DND-41 (cell line): ENCODE measurements around the gene HIC1.

ENCODE experiments used
- ATAC-seq: fragments of 200-7000 bp; cut with Tn5 transposase; 3 replicates; pipeline ENCODE4 v1.9.1; 2021; ENCODE audit warnings: low read depth; ENCODE audit not compliant: insufficient read depth
- DNase-seq: peaks from one replicate; pipeline ENCODE4 v3.0.0-alpha.2; 2020
- H2AFZ ChIP-seq: 2 replicates; pipeline ENCODE4 v1.6.0; 2012; ENCODE audit warnings: low read depth, low read length
- H3K27ac ChIP-seq: 2 replicates; pipeline ENCODE4 v1.5.1; 2012; ENCODE audit warnings: low read length, inconsistent platforms
- H3K27me3 ChIP-seq: fragments of 200-600 bp; sonication (generic); 2 replicates; pipeline ENCODE4 v1.6.0; 2012; ENCODE audit warnings: low read length, mild to moderate bottlenecking, inconsistent platforms; ENCODE audit not compliant: insufficient read depth, poor library complexity
- H3K36me3 ChIP-seq: 2 replicates; pipeline ENCODE4 v1.5.1; 2012; ENCODE audit warnings: low read length, inconsistent platforms; ENCODE audit not compliant: insufficient read depth
- H3K4me1 ChIP-seq: 2 replicates; pipeline ENCODE4 v1.5.1; 2012; ENCODE audit warnings: mild to moderate bottlenecking, low read length; ENCODE audit not compliant: insufficient read depth
- H3K4me2 ChIP-seq: 2 replicates; pipeline ENCODE4 v1.6.0; 2012; ENCODE audit warnings: mild to moderate bottlenecking, moderate library complexity, low read length, inconsistent platforms; ENCODE audit not compliant: insufficient read depth
- H3K4me3 ChIP-seq, 2 experiments: fragments of 200-600 bp in 1 of 2; shearing (Covaris generic) in 1 of 2; 2 replicates each; pipeline ENCODE4 v1.5.1; 2012 to 2016; ENCODE audit warnings: inconsistent platforms in 2 of 2, low read length in 2 of 2, mild to moderate bottlenecking in 2 of 2, low read depth in 1 of 2, moderate library complexity in 1 of 2
- H3K79me2 ChIP-seq: 2 replicates; pipeline ENCODE4 v1.6.0; 2012; ENCODE audit warnings: low read length, inconsistent platforms; ENCODE audit not compliant: insufficient read depth
- H3K9ac ChIP-seq: 2 replicates; pipeline ENCODE4 v1.6.0; 2012; ENCODE audit warnings: low read depth, mild to moderate bottlenecking, inconsistent platforms, low read length, moderate library complexity
- H3K9me3 ChIP-seq: 2 replicates; pipeline ENCODE4 v1.5.1; 2012; ENCODE audit warnings: low read length, moderate library complexity, mild to moderate bottlenecking, inconsistent platforms; ENCODE audit not compliant: insufficient read depth, severe bottlenecking
- H4K20me1 ChIP-seq: 2 replicates; pipeline ENCODE4 v1.6.0; 2012; ENCODE audit warnings: low read length; ENCODE audit not compliant: insufficient read depth
- EZH2 ChIP-seq: IDR thresholded peaks from 3 replicates; pipeline ENCODE4 v1.6.1; 2012; ENCODE audit warnings: borderline replicate concordance, low read depth, mild to moderate bottlenecking, moderate library complexity, low read length, inconsistent platforms; ENCODE audit not compliant: severe bottlenecking
- TF ChIP-seq, protein P1 (sequence below): IDR thresholded peaks from 2 replicates; pipeline ENCODE4 v1.5.1; 2012; ENCODE audit warnings: borderline replicate concordance, low read length, moderate library complexity, mild to moderate bottlenecking; ENCODE audit not compliant: poor library complexity, severe bottlenecking; ENCODE audit errors: extremely low read depth

HIC1 gene

DNA sequence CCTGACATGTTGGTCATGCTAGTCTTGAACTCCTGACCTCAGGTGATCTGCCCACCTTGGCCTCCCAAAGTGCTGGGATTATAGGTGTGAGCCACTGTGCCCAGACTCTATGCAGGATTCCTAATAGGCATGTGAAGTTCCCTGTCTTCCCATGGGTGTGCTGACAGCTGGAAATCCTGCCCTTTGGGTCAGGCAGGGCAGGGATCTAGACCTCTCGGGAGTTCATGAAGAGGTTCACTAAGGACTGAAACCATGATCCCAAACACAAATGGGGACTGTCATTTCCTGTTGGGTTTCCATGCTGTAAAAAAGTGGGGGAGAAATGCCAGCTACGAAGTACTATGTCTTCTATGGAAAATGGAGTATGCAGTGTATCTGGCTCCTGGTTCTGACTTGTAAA lies 52.1 kb downstream of the HIC1 start:
- Histone ChIP-seq H3K9me3 (no peaks in the 10 kb centered on the region), H2AFZ (no peak overlapping the region), H3K4me3 (no peak overlapping the region), H3K9ac (no peak overlapping the region), H4K20me1 (no peaks in the 10 kb centered on the region), H3K27ac (no peak overlapping the region), H3K36me3 (peaks cover 6% of the 10 kb centered on the region; the same call in 1 of the 2 replicates), H3K4me2 (no peak overlapping the region), H3K27me3 (no peaks in the 10 kb centered on the region), H3K79me2 (no peaks in the 10 kb centered on the region), H3K4me1 (no peaks in the 10 kb centered on the region)
- ATAC-seq (no peak), DNase-seq (no peak)
- TF ChIP-seq EZH2, result no peak
- TF ChIP-seq, protein P1, sequence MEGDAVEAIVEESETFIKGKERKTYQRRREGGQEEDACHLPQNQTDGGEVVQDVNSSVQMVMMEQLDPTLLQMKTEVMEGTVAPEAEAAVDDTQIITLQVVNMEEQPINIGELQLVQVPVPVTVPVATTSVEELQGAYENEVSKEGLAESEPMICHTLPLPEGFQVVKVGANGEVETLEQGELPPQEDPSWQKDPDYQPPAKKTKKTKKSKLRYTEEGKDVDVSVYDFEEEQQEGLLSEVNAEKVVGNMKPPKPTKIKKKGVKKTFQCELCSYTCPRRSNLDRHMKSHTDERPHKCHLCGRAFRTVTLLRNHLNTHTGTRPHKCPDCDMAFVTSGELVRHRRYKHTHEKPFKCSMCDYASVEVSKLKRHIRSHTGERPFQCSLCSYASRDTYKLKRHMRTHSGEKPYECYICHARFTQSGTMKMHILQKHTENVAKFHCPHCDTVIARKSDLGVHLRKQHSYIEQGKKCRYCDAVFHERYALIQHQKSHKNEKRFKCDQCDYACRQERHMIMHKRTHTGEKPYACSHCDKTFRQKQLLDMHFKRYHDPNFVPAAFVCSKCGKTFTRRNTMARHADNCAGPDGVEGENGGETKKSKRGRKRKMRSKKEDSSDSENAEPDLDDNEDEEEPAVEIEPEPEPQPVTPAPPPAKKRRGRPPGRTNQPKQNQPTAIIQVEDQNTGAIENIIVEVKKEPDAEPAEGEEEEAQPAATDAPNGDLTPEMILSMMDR, result no peak

DNA sequence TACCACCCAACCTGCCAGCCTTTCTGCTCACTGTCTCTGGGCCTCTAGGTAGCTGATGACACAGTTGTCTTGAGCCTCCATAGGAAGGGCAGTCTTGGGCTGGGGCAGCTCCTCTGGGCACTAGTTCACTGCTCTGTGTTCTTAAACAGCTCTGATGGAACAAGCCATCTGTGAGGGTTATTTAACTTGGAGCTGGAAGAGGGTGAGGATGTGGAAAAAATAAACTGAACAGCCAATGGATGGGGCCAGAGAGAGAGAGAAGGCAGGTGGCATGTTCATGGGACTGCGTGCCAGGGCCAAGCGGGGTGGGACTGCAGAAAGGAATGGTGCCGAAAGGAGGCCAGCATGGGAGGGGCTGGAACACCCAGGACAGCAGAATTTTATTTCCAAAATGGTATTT lies 52.6 kb downstream of the HIC1 start:
- no peaks in the 10 kb centered on the region for H4K20me1 ChIP-seq
- DNase-seq, result no peak
- no peak overlapping the region for H2AFZ ChIP-seq
- TF ChIP-seq EZH2, result no peak
- TF ChIP-seq, protein P1, result no peak
- no peak for ATAC-seq
- H3K27ac ChIP-seq, result no peak overlapping the region
- H3K36me3 ChIP-seq, result peaks cover 6% of the 10 kb centered on the region; the same call in 1 of the 2 replicates
- no peaks in the 10 kb centered on the region for H3K27me3 ChIP-seq
- H3K4me3 ChIP-seq, result no peak overlapping the region
- H3K9me3 ChIP-seq, result no peaks in the 10 kb centered on the region
- no peak overlapping the region for H3K4me2 ChIP-seq
- no peak overlapping the region for H3K9ac ChIP-seq
- no peaks in the 10 kb centered on the region for H3K4me1 ChIP-seq
- no peaks in the 10 kb centered on the region for H3K79me2 ChIP-seq

DNA sequence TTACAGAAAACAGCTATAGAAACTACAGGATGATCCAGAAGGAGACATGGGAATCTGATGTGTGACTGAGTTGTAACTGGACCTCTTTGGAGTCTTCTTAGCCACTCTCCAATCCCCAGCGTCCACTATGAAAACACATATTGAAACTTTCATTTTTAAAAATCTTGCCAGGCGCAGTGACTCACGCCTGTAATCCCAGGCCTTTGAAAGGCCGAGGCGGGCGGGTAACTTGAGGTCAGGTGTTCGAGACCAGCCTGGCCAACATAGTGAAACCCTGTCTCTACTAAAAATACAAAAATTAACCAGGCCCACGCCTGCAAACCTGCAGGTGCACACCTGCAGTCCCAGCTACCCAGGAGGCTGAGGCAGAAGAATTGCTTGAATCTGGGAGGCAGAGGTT lies 53.3 kb downstream of the HIC1 start:
- no peaks in the 10 kb centered on the region for H3K27me3 ChIP-seq
- DNase-seq (no peak), ATAC-seq (no peak)
- H3K4me2 ChIP-seq, result no peak overlapping the region
- TF ChIP-seq, protein P1, result no peak
- no peak for TF ChIP-seq EZH2
- no peak overlapping the region for H3K9ac ChIP-seq
- no peaks in the 10 kb centered on the region for H3K79me2 ChIP-seq
- no peaks in the 10 kb centered on the region for H3K4me1 ChIP-seq
- H3K36me3 ChIP-seq, result peaks cover 6% of the 10 kb centered on the region; the same call in 1 of the 2 replicates
- no peak overlapping the region for H2AFZ ChIP-seq
- H3K27ac ChIP-seq, result no peak overlapping the region
- H4K20me1 ChIP-seq, result no peaks in the 10 kb centered on the region
- H3K9me3 ChIP-seq, result no peaks in the 10 kb centered on the region
- no peak overlapping the region for H3K4me3 ChIP-seq

DNA sequence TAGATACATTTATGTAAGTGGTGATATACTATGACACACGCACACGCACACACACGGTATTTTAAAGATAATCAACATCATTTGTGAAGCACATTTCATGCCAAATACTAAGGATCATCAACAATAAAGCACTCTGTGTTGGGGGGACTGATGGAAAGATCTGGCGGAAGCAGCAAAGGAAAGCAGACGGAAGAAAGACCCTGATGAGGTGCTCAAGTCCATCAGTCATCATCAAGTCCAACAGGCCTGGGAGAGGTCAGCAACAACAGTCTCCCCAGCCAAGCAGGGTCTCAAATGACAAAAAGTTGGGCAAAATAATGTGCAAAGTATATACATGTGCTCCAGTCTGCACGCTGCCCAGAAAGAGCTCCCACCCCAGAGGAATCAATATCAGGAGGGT lies 55.5 kb downstream of the HIC1 start:
- DNase-seq, result no peak
- H3K4me3 ChIP-seq, result no peak overlapping the region
- ATAC-seq, result no peak
- H3K27me3 ChIP-seq, result no peaks in the 10 kb centered on the region
- no peak for TF ChIP-seq EZH2
- TF ChIP-seq, protein P1, result no peak
- H3K9ac ChIP-seq, result no peak overlapping the region
- H2AFZ ChIP-seq, result no peak overlapping the region
- no peaks in the 10 kb centered on the region for H3K79me2 ChIP-seq
- H3K27ac ChIP-seq, result no peak overlapping the region
- H3K36me3 ChIP-seq, result peaks cover 6% of the 10 kb centered on the region; the same call in 1 of the 2 replicates
- H4K20me1 ChIP-seq, result no peaks in the 10 kb centered on the region
- H3K4me2 ChIP-seq, result no peak overlapping the region
- H3K4me1 ChIP-seq, result no peaks in the 10 kb centered on the region
- no peaks in the 10 kb centered on the region for H3K9me3 ChIP-seq
